IgD-negative memory B cell (primary cell): Measurements from ENCODE around the gene APH1B. TPM values are rescaled to one million over a fixed set of nuclear protein-coding genes. Genes with fewer than 3 reads are reported as not detected.
"Not testable (repeated sequence)": the region's sequence is repeated elsewhere in the genome, so short reads cannot be mapped to it uniquely, and the experiment has no call there.

Source experiments
- H3K27ac Mint-ChIP-seq, 3 donors: one replicate each; pipeline ENCODE4 v1.8.0; 2020 to 2022; ENCODE audit warnings: mild to moderate bottlenecking in 3 of 3, mixed read lengths in 3 of 3, moderate library complexity in 1 of 3
- H3K27me3 Mint-ChIP-seq: one replicate; pipeline ENCODE4 v1.8.0; 2021; ENCODE audit warnings: mixed read lengths
- H3K36me3 Mint-ChIP-seq: one replicate; pipeline ENCODE4 v1.8.0; 2020; ENCODE audit warnings: mild to moderate bottlenecking, mixed read lengths
- H3K4me1 Mint-ChIP-seq, 3 donors: one replicate each; pipeline ENCODE4 v1.8.0; 2020 to 2022; ENCODE audit warnings: mixed read lengths in 3 of 3, mild to moderate bottlenecking in 1 of 3
- H3K4me3 Mint-ChIP-seq, 4 donors: one replicate each; pipeline ENCODE4 v1.8.0; 2020 to 2022; ENCODE audit warnings: mild to moderate bottlenecking in 4 of 4, mixed read lengths in 4 of 4, moderate library complexity in 3 of 4
- H3K9me3 Mint-ChIP-seq, 3 donors: one replicate each; pipeline ENCODE4 v1.8.0; 2020 to 2021; ENCODE audit warnings: mixed read lengths in 3 of 3, mild to moderate bottlenecking in 1 of 3
- polyA plus RNA-seq: library from polyadenylated mRNA; unstranded; fragments of 300-500 nt; fragmentation: Illumina TruSeq; gene quantifications from one replicate; pipeline ENCODE4 v1.2.3, GENCODE V29; 2021

The APH1B gene
- polyA plus RNA-seq, result 18.5 TPM

- Mint-ChIP-seq H3K36me3 (no peaks in the 10 kb centered on the region), H3K27ac (peak within 1 kb of the TSS; percentile 60 to 97 (median 63)), H3K27me3 (no peaks in the 10 kb centered on the region), H3K4me3 (peak within 1 kb of the TSS; percentile 82 to 96 (median 88)), H3K4me1 (peaks cover 13 to 30% (median 17%) of the 10 kb centered on the region in 3 donors), H3K9me3 (no peaks in the 10 kb centered on the region)
Observed at GRCh38 chr15:63277038-63277892, at the start of gene APH1B. Gene APH1B (plus strand): TSS chr15:63277605. CDS start chr15:63277624, 19 bp downstream.

DNA sequence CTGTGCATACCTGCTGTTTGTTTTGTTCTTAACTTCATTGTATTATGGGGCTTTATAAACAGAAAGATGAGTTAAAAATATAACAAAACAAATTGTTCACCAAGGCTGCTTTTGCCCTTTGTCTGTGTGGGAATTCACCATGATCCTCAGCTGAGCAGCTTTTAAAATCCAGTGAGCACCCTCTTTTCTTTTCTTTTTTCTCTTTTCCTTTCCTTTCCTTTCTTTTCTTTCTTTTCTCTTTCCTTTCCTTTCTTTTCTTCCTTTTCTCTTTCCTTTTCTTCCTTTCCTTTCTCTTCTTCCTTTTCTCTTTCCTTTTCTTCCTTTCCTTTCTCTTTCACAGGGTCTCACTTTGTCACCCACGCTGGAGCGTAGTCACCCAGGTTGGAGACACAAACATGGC, 49.7 kb upstream of the APH1B start:
- H3K4me3 Mint-ChIP-seq, result peak overlapping the region in 1 of 4 donors; percentile 67
- peaks cover 2% of the 10 kb centered on the region for H3K36me3 Mint-ChIP-seq
- H3K4me1 Mint-ChIP-seq, result peaks cover 26 to 36% (median 32%) of the 10 kb centered on the region in 3 donors
- H3K27ac Mint-ChIP-seq, result peak overlapping the region in 2 of 3 donors; percentile 37 to 60
- no peaks in the 10 kb centered on the region for H3K27me3 Mint-ChIP-seq
- H3K9me3 Mint-ChIP-seq, result no peaks in the 10 kb centered on the region

GRCh38 chr15:63231206-63231605, 46.2 kb upstream of the APH1B start:
- H3K4me3 Mint-ChIP-seq, result peak overlapping the region in 1 of 4 donors; percentile 24
- H3K27me3 Mint-ChIP-seq, result no peaks in the 10 kb centered on the region
- peaks cover 45 to 50% (median 49%) of the 10 kb centered on the region in 3 donors for H3K4me1 Mint-ChIP-seq
- H3K36me3 Mint-ChIP-seq, result peaks cover 10% of the 10 kb centered on the region
- peak overlapping the region in 1 of 3 donors; percentile 40 for H3K27ac Mint-ChIP-seq
- H3K9me3 Mint-ChIP-seq, result no peaks in the 10 kb centered on the region

- no peaks in the 10 kb centered on the region for H3K27me3 Mint-ChIP-seq
- H3K36me3 Mint-ChIP-seq, result peaks cover 9% of the 10 kb centered on the region
- H3K4me3 Mint-ChIP-seq, result peak overlapping the region in 1 of 4 donors; percentile 5
- peak overlapping the region in 2 of 3 donors; percentile 40 to 55 for H3K27ac Mint-ChIP-seq
- no peaks in the 10 kb centered on the region for H3K9me3 Mint-ChIP-seq
- H3K4me1 Mint-ChIP-seq, result peaks cover 42 to 46% (median 45%) of the 10 kb centered on the region in 3 donors
Observed at GRCh38 chr15:63231706-63232105, 45.7 kb upstream of the APH1B start.

GRCh38 chr15:63232405-63232804, 45.0 kb upstream of the APH1B start:
- peak overlapping the region in 1 of 3 donors; percentile 7 for H3K27ac Mint-ChIP-seq
- H3K36me3 Mint-ChIP-seq, result peaks cover 14% of the 10 kb centered on the region
- H3K4me3 Mint-ChIP-seq, result peak overlapping the region in 1 of 4 donors; percentile 39
- H3K9me3 Mint-ChIP-seq, result peaks cover 0 to 3% (median 0%) of the 10 kb centered on the region in 3 donors
- no peaks in the 10 kb centered on the region for H3K27me3 Mint-ChIP-seq
- peaks cover 46 to 53% (median 48%) of the 10 kb centered on the region in 3 donors for H3K4me1 Mint-ChIP-seq

- Mint-ChIP-seq H3K36me3 (peaks cover 14% of the 10 kb centered on the region), H3K4me3 (peak overlapping the region in 1 of 4 donors; percentile 74), H3K27me3 (no peaks in the 10 kb centered on the region), H3K9me3 (peaks cover 0 to 3% (median 0%) of the 10 kb centered on the region in 3 donors), H3K4me1 (peaks cover 49 to 55% (median 51%) of the 10 kb centered on the region in 3 donors), H3K27ac (peak overlapping the region in 1 of 3 donors; percentile 7)
Observed at GRCh38 chr15:63232943-63233342, 44.5 kb upstream of the APH1B start.

GRCh38 chr15:63233667-63234423, 43.6 kb upstream of the APH1B start:
- peaks cover 14% of the 10 kb centered on the region for H3K36me3 Mint-ChIP-seq
- no peaks in the 10 kb centered on the region for H3K27me3 Mint-ChIP-seq
- peaks cover 0 to 3% (median 0%) of the 10 kb centered on the region in 3 donors for H3K9me3 Mint-ChIP-seq
- H3K4me1 Mint-ChIP-seq, result peaks cover 48 to 56% (median 50%) of the 10 kb centered on the region in 3 donors
- peak overlapping the region in 2 of 4 donors; percentile 17 to 56 for H3K4me3 Mint-ChIP-seq
- no peak overlapping the region for H3K27ac Mint-ChIP-seq

DNA sequence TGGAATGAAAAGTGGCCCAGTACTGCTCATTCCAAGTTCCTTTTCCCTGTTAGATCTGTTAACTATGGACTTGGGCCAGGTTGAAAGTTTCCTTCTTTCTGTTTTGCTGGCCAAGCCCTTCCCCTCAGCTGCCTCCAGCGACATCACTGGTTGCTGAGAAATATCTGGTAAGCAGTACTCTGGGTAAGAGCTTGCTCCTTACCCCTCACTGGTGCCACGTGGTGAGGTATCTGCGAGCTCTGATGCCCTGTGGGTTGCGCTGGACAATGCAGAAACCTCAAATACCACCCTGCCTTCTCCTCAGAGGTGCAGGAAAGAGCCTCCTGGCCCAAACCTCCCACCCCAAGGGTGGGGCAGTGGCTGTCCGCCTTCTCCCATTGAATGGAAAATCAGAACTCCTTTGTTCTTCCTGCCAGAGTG, 42.9 kb upstream of the APH1B start:
- peaks cover 14% of the 10 kb centered on the region for H3K36me3 Mint-ChIP-seq
- H3K4me3 Mint-ChIP-seq, result peak overlapping the region in 2 of 4 donors; percentile 24 to 56
- peaks cover 0 to 3% (median 0%) of the 10 kb centered on the region in 3 donors for H3K9me3 Mint-ChIP-seq

GRCh38 chr15:63236272-63236671, 41.1 kb upstream of the APH1B start:
- Mint-ChIP-seq H3K4me3 (no peak overlapping the region), H3K9me3 (peaks cover 0 to 3% (median 0%) of the 10 kb centered on the region in 3 donors), H3K27me3 (no peaks in the 10 kb centered on the region), H3K4me1 (peaks cover 49 to 62% (median 50%) of the 10 kb centered on the region in 3 donors), H3K36me3 (peaks cover 14% of the 10 kb centered on the region), H3K27ac (no peak overlapping the region)

More for the DNA sequence above, 42.9 kb upstream of the APH1B start:
- Mint-ChIP-seq H3K27me3 (no peaks in the 10 kb centered on the region), H3K27ac (peak overlapping the region in 2 of 3 donors; percentile 66 to 88), H3K4me1 (peaks cover 48 to 58% (median 50%) of the 10 kb centered on the region in 3 donors)

- Mint-ChIP-seq H3K36me3 (peaks cover 14% of the 10 kb centered on the region), H3K4me1 (peaks cover 43 to 55% (median 43%) of the 10 kb centered on the region in 3 donors)
- not testable (repeated sequence) for H3K4me3 Mint-ChIP-seq, H3K27ac Mint-ChIP-seq, H3K9me3 Mint-ChIP-seq, H3K27me3 Mint-ChIP-seq
Observed at GRCh38 chr15:63237086-63237485, 40.3 kb upstream of the APH1B start.

DNA sequence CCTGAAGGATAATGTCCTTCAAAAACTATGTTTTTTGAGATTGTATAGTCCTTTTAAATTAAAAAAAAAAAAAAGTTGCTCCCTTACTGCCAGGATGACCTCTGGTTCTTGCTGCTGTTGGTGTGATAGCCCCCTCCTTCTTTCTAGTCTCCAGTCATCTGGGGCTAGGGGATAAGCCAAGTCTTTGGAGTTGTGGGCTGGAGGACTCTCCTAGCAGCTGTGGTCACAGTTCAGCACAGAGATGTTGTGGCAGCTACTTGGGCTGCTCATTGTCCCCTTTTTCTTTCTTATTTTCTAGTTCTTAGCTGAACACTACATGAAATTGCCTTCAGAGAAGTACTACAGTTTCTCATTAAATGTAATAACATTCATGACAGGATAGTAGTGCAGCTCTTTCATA, 39.2 kb upstream of the APH1B start:
- peak overlapping the region in 1 of 3 donors; percentile 5 for H3K27ac Mint-ChIP-seq
- H3K9me3 Mint-ChIP-seq, result peaks cover 0 to 5% (median 0%) of the 10 kb centered on the region in 3 donors
- H3K4me1 Mint-ChIP-seq, result peaks cover 38 to 50% (median 42%) of the 10 kb centered on the region in 3 donors
- peaks cover 18% of the 10 kb centered on the region for H3K36me3 Mint-ChIP-seq
- no peaks in the 10 kb centered on the region for H3K27me3 Mint-ChIP-seq
- H3K4me3 Mint-ChIP-seq, result no peak overlapping the region

DNA sequence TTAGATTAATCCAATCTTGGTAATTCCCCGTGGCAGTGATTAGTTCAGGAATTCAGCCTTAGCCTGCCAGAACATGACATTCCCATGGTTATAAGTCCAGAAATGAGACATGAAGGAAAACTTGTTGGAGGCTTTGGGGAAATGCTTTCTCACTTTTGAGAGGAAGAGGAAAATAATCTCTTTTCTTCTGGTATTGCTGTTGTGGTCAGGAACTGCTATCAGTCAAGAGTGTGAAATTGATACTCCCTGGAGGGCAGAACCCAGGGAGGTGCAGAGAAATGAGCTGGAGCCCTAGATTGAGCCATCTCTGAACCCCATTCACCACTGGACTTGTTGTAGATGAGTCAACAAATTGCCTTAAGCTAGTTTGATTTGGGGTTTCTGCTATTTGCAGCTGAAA, 38.6 kb upstream of the APH1B start:
- Mint-ChIP-seq H3K27me3 (no peaks in the 10 kb centered on the region), H3K36me3 (peaks cover 18% of the 10 kb centered on the region), H3K4me3 (no peak overlapping the region), H3K27ac (peak overlapping the region in 1 of 3 donors; percentile 50), H3K9me3 (peaks cover 0 to 7% (median 0%) of the 10 kb centered on the region in 3 donors), H3K4me1 (peaks cover 32 to 49% (median 42%) of the 10 kb centered on the region in 3 donors)

DNA sequence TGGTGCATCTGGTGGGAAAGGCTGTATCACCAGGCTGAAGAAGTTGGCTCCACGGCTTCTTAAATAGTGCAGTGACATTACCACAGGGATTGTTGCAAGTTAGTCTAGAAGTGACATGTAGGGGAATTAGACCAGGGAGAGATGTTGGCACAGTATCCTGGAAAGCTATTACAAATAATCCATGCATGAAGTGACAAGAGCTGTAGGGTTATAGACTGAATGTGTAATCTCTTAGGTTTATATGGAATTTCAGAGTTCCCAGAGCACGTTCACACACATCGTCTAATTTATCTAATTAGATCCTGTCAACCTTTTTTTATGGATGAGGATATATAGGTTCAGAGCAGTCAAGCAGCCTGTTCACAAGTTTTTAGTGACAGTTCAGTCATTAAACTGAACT, 37.3 kb upstream of the APH1B start:
- Mint-ChIP-seq H3K4me3 (no peak overlapping the region), H3K27ac (no peak overlapping the region), H3K27me3 (no peaks in the 10 kb centered on the region), H3K4me1 (peaks cover 27 to 40% (median 34%) of the 10 kb centered on the region in 3 donors), H3K9me3 (peaks cover 0 to 7% (median 0%) of the 10 kb centered on the region in 3 donors), H3K36me3 (peaks cover 13% of the 10 kb centered on the region)

- Mint-ChIP-seq H3K9me3 (peaks cover 0 to 7% (median 0%) of the 10 kb centered on the region in 3 donors), H3K4me1 (peaks cover 23 to 36% (median 30%) of the 10 kb centered on the region in 3 donors), H3K27ac (peak overlapping the region in 1 of 3 donors; percentile 23), H3K27me3 (no peaks in the 10 kb centered on the region), H3K4me3 (no peak overlapping the region), H3K36me3 (peaks cover 11% of the 10 kb centered on the region)
Observed at GRCh38 chr15:63241316-63241715, 36.1 kb upstream of the APH1B start.
